ENCODE measurements around the gene CCNY. TPM values are rescaled to one million over a fixed set of nuclear protein-coding genes. Genes with fewer than 3 reads are reported as not detected.
"Not testable (repeated sequence)": the region's sequence is repeated elsewhere in the genome, so short reads cannot be mapped to it uniquely, and the experiment has no call there.

The CCNY gene
- total and polyA plus RNA-seq, 9 donors = 48.0 to 99.6 (median 89.1) TPM

DNA sequence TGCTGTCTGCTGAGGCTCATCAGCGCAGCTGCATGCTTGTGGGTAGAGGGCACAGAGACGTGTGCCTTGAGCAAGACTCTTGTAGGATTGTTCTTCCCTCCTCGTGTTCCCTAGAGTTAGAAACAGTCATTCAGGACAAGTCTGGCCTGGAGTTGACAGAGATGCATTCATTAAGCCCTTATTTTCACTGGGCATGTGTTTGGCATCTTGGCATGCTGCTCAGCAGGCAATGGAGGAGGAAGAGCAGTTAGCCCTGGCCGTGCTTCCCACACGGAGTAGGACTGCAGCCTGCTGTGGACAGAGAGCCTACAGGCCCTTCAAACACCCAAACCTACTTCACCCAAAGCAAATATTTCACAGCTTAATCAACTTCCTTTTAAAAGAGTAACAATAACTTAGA is 195.8 kb downstream of the CCNY start:
- H3K9me3 ChIP-seq (replicated peaks; ENCODE audit: control insufficient read depth, low read depth, low read length) = peaks cover 10% of the 10 kb centered on the region
- peaks cover 50% of the 10 kb centered on the region for H3K36me3 ChIP-seq (ENCODE audit: control insufficient read depth, insufficient read depth, low read length)
- DNase-seq = no peak
- 93% methylated on average over 3 of the region's 5 CpGs for WGBS (ENCODE audit: insufficient coverage)
- H3K27ac ChIP-seq (ENCODE audit: low read length) = no peak overlapping the region
- H3K27me3 ChIP-seq (ENCODE audit: control insufficient read depth, insufficient read depth, low read length) = no peaks in the 10 kb centered on the region
- no peak overlapping the region for H3K4me3 ChIP-seq (ENCODE audit: low read length)
- H3K4me1 ChIP-seq (ENCODE audit: control insufficient read depth, insufficient read depth, low read length) = no peaks in the 10 kb centered on the region

DNA sequence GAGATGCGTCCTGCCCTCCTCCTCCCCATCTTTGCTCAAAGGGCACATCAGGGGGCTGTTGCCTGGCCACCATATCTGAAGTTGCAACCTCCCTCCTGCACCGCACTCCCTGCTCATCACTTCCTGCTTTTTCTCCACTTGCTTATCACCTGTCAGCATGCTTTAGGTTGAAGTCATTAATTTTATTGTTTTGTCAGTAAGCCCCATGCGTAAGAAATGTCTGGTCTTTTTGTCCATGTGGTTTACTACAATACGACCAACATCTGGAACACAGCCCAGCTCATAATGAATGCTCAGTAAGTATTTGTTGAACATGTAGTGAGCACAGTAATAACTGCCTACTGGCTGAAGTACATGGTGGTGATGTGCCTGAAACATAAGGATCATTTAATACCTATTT is 197.3 kb downstream of the CCNY start:
- H3K9me3 ChIP-seq (replicated peaks; ENCODE audit: control insufficient read depth, low read depth, low read length) = peaks cover 10% of the 10 kb centered on the region
- WGBS (ENCODE audit: insufficient coverage) = 63% methylated on average over 1 of the region's 4 CpGs
- H3K4me1 ChIP-seq (ENCODE audit: control insufficient read depth, insufficient read depth, low read length) = no peaks in the 10 kb centered on the region
- no peak for DNase-seq
- peaks cover 54% of the 10 kb centered on the region for H3K36me3 ChIP-seq (ENCODE audit: control insufficient read depth, insufficient read depth, low read length)
- H3K27ac ChIP-seq (ENCODE audit: low read length) = no peak overlapping the region
- H3K27me3 ChIP-seq (ENCODE audit: control insufficient read depth, insufficient read depth, low read length) = no peaks in the 10 kb centered on the region
- no peak overlapping the region for H3K4me3 ChIP-seq (ENCODE audit: low read length)

DNA sequence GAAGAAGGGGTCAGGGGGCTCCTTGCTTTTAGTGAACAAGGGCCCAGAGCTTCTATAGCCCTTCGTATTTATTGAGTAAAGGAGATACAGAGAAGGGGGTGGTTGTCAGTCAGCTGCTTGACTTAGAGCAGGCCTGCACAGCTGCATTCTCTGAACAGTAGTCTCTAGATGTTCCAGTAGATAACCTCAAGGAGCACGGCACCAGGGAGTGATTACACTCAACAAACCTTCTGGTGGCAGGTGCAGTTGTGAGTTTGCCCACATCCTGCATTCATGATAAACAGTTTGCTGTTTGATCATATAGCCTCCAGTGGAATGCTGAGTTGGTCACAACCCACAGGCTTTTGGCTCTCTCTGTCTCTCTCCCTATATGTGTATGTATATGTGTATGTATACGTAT is 198.8 kb downstream of the CCNY start:
- H3K27me3 ChIP-seq (ENCODE audit: control insufficient read depth, insufficient read depth, low read length) = no peaks in the 10 kb centered on the region
- no peaks in the 10 kb centered on the region for H3K4me1 ChIP-seq (ENCODE audit: control insufficient read depth, insufficient read depth, low read length)
- H3K27ac ChIP-seq (ENCODE audit: low read length) = no peak overlapping the region
- DNase-seq = no peak
- no peak overlapping the region for H3K4me3 ChIP-seq (ENCODE audit: low read length)
- 100% methylated on average over 1 of the region's 3 CpGs for WGBS (ENCODE audit: insufficient coverage)
- peaks cover 10% of the 10 kb centered on the region for H3K9me3 ChIP-seq (replicated peaks; ENCODE audit: control insufficient read depth, low read depth, low read length)
- H3K36me3 ChIP-seq (ENCODE audit: control insufficient read depth, insufficient read depth, low read length) = peaks cover 52% of the 10 kb centered on the region

DNA sequence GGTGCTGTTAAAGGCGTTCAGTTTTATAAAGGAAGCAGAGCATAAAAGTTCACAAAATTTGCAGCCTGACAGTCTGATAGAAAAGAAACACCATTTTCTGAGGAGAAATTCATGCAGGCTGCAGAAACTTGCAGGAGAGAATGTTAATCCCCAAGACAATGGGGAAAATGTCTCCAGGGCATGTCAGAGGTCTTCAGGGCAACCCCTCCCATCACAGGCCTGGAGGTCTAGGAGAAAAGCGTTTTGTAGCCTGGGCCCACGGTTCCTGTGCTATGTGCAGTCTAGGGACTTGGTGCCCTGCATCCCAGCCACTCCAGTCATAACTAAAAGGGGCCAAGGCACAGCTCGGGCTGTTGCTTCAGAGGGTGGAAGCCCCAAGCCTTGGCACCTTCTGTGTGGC is 200.5 kb downstream of the CCNY start:
- no peak overlapping the region for H3K27ac ChIP-seq (ENCODE audit: low read length)
- no peak overlapping the region for H3K4me3 ChIP-seq (ENCODE audit: low read length)
- peaks cover 10% of the 10 kb centered on the region for H3K9me3 ChIP-seq (replicated peaks; ENCODE audit: control insufficient read depth, low read depth, low read length)
- H3K4me1 ChIP-seq (ENCODE audit: control insufficient read depth, insufficient read depth, low read length) = no peaks in the 10 kb centered on the region
- H3K27me3 ChIP-seq (ENCODE audit: control insufficient read depth, insufficient read depth, low read length) = no peaks in the 10 kb centered on the region
- 94% methylated on average over 2 of the region's 4 CpGs for WGBS (ENCODE audit: insufficient coverage)
- DNase-seq = no peak
- peaks cover 46% of the 10 kb centered on the region for H3K36me3 ChIP-seq (ENCODE audit: control insufficient read depth, insufficient read depth, low read length)

DNA sequence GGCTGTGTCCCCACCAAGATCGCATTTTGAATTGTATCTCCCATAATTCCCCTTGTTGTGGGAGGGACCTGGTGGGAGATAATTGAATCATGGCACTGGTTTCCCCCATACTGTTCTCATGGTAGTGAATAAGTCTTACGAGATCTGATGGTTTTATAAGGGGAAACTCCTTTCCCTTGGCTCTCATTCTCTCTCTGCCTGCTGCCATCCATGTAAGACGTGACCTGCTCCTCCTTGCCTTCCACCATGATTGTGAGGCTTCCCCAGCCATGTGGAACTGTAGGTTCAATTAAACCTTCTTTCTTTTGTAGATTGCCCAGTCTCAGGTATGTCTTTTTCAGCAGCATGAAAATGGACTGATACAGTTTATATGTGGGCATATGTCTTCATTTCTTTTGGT is 201.6 kb downstream of the CCNY start:
- peaks cover 10% of the 10 kb centered on the region for H3K9me3 ChIP-seq (replicated peaks; ENCODE audit: control insufficient read depth, low read depth, low read length)
- DNase-seq; H3K4me3 ChIP-seq (ENCODE audit: low read length); H3K27ac ChIP-seq (ENCODE audit: low read length); H3K27me3 ChIP-seq (ENCODE audit: control insufficient read depth, insufficient read depth, low read length); H3K4me1 ChIP-seq (ENCODE audit: control insufficient read depth, insufficient read depth, low read length): not testable (repeated sequence)
- peaks cover 42% of the 10 kb centered on the region for H3K36me3 ChIP-seq (ENCODE audit: control insufficient read depth, insufficient read depth, low read length)
- WGBS (ENCODE audit: insufficient coverage) = 100% methylated on average over 1 of the region's 3 CpGs

DNA sequence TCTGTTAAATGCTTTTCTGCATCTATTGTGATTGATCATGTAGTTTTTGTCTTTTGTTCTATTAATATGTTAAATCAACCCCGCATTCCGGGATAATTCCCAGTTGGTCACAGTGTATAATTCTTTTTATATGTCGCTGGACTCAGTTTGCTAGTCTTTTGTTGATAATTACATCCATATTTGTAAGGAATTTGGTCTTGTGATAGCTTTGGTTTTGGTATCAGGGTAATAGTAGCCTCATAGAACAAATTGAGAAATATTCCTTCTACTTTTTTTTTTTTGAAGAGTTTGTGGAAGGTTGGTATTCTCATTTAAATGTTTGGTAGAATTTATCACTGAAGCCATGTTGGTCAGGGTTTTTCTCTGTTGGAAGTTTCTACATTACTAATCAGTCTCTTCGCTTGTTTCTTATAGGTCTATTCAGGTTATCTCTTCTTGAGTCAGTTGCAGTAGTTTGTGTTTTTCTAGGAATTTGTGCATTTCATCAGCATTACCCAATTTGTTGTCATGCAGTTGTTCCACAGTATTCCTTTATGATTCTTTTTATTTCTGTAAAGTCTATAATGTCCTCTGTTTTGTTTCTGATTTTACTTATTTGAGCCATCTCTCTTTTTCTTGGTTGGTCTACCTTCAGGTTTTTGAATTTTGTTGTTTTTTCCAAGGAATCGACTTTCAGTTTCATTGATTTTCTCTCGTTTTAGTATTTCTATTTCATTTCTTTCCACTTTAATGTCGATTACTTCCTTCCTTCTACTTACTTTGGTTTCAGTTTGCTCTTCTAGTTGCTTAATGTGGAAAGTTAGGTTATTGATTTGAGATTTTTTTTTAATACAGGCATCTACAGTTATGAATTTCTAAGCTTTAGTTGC is 204.2 kb downstream of the CCNY start:
- peaks cover 29% of the 10 kb centered on the region for H3K36me3 ChIP-seq (ENCODE audit: control insufficient read depth, insufficient read depth, low read length)
- no peaks in the 10 kb centered on the region for H3K4me1 ChIP-seq (ENCODE audit: control insufficient read depth, insufficient read depth, low read length)
- no peaks in the 10 kb centered on the region for H3K9me3 ChIP-seq (replicated peaks; ENCODE audit: control insufficient read depth, low read depth, low read length)
- no peak for DNase-seq
- H3K4me3 ChIP-seq (ENCODE audit: low read length) = no peak overlapping the region
- H3K27me3 ChIP-seq (ENCODE audit: control insufficient read depth, insufficient read depth, low read length) = no peaks in the 10 kb centered on the region
- no peak overlapping the region for H3K27ac ChIP-seq (ENCODE audit: low read length)
- WGBS (ENCODE audit: insufficient coverage) = no CpG with 5 or more reads among the region's 7 CpGs

DNA sequence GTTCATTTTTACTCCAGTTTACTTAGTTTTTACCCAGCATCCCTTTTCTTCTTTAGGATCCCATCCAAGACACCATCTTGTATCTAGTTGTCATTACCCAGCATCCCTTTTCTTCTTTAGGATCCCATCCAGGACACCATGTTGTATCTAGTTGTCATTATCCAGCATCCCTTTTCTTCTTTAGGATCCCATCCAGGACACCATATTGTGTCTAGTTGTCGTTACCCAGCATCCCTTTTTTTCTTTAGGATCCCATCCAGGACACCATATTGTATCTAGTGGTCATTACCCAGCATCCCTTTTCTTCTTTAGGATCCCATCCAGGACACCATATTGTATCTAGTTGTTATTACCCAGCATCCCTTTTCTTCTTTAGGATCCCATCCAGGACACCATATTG is 205.4 kb downstream of the CCNY start:
- Histone ChIP-seq H3K36me3 (ENCODE audit: control insufficient read depth, insufficient read depth, low read length) (peaks cover 25% of the 10 kb centered on the region), H3K4me3 (ENCODE audit: low read length) (no peak overlapping the region), H3K27ac (ENCODE audit: low read length) (no peak overlapping the region), H3K4me1 (ENCODE audit: control insufficient read depth, insufficient read depth, low read length) (peaks cover 1% of the 10 kb centered on the region), H3K9me3 (replicated peaks; ENCODE audit: control insufficient read depth, low read depth, low read length) (no peaks in the 10 kb centered on the region), H3K27me3 (ENCODE audit: control insufficient read depth, insufficient read depth, low read length) (no peaks in the 10 kb centered on the region)
- 100% methylated on average over 1 of the region's 1 CpG for WGBS (ENCODE audit: insufficient coverage)
- no peak for DNase-seq

DNA sequence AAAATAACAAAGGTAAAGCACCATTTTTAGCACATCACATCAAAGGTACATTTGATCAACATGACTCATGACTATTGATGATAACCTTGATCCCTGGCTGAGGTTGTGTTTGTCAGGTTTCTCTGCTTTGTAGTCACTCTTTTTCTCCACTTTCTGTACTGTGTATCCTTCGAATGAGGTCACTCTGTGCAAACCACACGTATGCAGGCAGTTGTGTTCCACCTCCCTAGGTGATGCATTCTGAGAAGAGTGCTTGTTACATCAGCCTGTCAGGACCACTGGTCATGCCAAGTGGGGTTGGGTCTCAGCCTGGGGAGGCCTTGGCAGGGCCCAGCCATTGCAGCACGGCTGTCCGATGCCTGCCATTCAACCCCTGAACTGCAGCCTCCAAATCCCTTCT is 206.0 kb downstream of the CCNY start:
- Histone ChIP-seq H3K4me3 (ENCODE audit: low read length) (no peak overlapping the region), H3K27ac (ENCODE audit: low read length) (no peak overlapping the region), H3K9me3 (replicated peaks; ENCODE audit: control insufficient read depth, low read depth, low read length) (no peaks in the 10 kb centered on the region), H3K27me3 (ENCODE audit: control insufficient read depth, insufficient read depth, low read length) (no peaks in the 10 kb centered on the region), H3K36me3 (ENCODE audit: control insufficient read depth, insufficient read depth, low read length) (peaks cover 19% of the 10 kb centered on the region), H3K4me1 (ENCODE audit: control insufficient read depth, insufficient read depth, low read length) (peaks cover 3% of the 10 kb centered on the region)
- DNase-seq = no peak
- WGBS (ENCODE audit: insufficient coverage) = no CpG with 5 or more reads among the region's 4 CpGs

DNA sequence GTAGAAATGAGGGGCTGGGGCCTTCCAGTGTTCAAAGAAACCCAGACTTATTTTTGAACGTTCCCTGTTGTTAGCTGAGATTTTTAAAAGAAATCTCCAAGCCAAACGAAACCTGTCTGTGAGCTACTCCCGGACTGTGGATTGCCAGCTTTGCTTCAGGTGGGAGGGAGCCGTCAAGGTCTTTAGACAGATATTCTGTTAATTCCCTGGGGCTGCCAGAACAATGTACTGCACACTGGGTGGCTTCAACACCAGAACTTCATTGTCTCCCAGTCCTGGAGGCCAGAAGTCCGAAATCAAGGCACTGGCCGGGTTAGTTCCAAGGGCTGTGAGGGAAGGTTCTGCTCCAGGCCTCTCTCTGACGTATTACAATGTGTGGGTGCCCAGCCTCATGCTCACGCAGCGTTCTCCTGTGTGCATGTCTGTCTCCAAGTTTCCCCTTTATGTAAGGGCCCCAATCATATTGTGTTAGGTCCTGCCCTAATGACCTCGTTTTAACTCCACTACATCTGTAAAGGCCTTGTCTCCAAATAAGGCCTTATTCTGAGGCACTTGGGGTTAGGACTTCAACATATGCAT is 208.9 kb downstream of the CCNY start:
- Histone ChIP-seq H3K4me3 (ENCODE audit: low read length) (no peak overlapping the region), H3K9me3 (replicated peaks; ENCODE audit: control insufficient read depth, low read depth, low read length) (no peaks in the 10 kb centered on the region), H3K27me3 (ENCODE audit: control insufficient read depth, insufficient read depth, low read length) (no peaks in the 10 kb centered on the region), H3K27ac (ENCODE audit: low read length) (no peak overlapping the region), H3K4me1 (ENCODE audit: control insufficient read depth, insufficient read depth, low read length) (peaks cover 3% of the 10 kb centered on the region), H3K36me3 (ENCODE audit: control insufficient read depth, insufficient read depth, low read length) (peaks cover 25% of the 10 kb centered on the region)
- DNase-seq = no peak
- 83% methylated on average over 8 of the region's 10 CpGs for WGBS (ENCODE audit: insufficient coverage)

DNA sequence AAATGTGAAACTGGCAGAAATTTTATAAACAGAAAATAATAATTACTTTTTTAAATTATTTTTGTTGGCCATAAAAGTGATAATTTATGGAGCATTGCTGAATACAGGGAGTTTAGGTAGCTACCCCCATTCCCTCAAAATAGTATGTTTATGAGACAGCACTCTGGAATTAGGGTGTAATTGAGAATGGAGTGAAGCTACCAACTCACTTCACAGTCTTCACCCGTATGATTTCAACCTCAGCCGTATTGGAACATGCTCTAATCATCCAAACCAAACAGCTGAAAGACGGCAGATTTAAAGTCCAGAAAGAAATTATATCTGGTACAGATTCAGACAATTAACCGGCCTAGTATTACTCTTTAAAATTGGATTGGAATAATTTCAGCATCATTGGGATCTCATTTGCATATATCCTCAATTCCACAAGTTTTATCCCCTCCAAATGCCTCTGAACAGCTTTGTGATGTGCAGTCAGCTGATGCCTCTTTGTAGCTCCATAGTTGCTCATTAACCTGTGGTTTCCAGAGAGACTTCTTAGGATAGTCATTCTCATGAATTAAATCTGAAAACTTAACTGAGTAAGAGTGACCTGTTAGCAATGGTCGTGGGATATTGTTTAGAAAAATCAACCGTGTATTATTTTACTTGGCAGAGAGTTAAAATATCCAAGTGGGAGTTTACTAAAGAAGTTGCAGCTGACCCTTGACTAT is 209.7 kb downstream of the CCNY start:
- peaks cover 25% of the 10 kb centered on the region for H3K36me3 ChIP-seq (ENCODE audit: control insufficient read depth, insufficient read depth, low read length)
- no peaks in the 10 kb centered on the region for H3K9me3 ChIP-seq (replicated peaks; ENCODE audit: control insufficient read depth, low read depth, low read length)
- peaks cover 3% of the 10 kb centered on the region for H3K4me1 ChIP-seq (ENCODE audit: control insufficient read depth, insufficient read depth, low read length)
- WGBS (ENCODE audit: insufficient coverage) = no CpG with 5 or more reads among the region's 6 CpGs
- H3K4me3 ChIP-seq (ENCODE audit: low read length) = no peak overlapping the region
- H3K27ac ChIP-seq (ENCODE audit: low read length) = no peak overlapping the region
- no peaks in the 10 kb centered on the region for H3K27me3 ChIP-seq (ENCODE audit: control insufficient read depth, insufficient read depth, low read length)
- peak; percentile 33 for DNase-seq

Measured in muscle of leg (tissue), 11 donors.